SK-N-SH (cell line): ENCODE data around the gene C1orf50. TPM values are rescaled to one million over a fixed set of nuclear protein-coding genes. Genes with fewer than 3 reads are reported as not detected.
A peak's percentile ranks its signal among the peaks of the same experiment; 100 is the strongest.

Experiments used
- CTCF ChIA-PET: fragments of 300-600, 350-600 bp; formaldehyde crosslinking; extraction: SDS; loops from one replicate; lab custom pipeline; 2021; lab: Yijun Ruan, JAX
- POLR2A ChIA-PET: fragments of 350-600 bp; sonication (Branson Sonifier 250); formaldehyde crosslinking; extraction: SDS; loops from one replicate; lab custom pipeline; 2020; ENCODE audit warnings: antibody characterized with exemption, inconsistent platforms; lab: Yijun Ruan, JAX
- DNase-seq: peaks from one replicate; pipeline ENCODE4 v3.0.0; 2012
- H2AFZ ChIP-seq: fragments of 200-600 bp; sonication (generic); 2 replicates; pipeline ENCODE4 v1.8.1; 2016; ENCODE audit warnings: antibody characterized with exemption, mild to moderate bottlenecking, low read depth
- H3F3A ChIP-seq: fragments of 200-600 bp; sonication (generic); replicated peaks from 2 replicates; pipeline ENCODE3; 2016; ENCODE audit warnings: antibody characterized with exemption, mild to moderate bottlenecking; ENCODE audit not compliant: insufficient read depth
- H3K27ac ChIP-seq, 2 experiments: fragments of 200-500 bp in 1 of 2; fragments of 200-600 bp in 1 of 2; sonication (Bioruptor generic) in 1 of 2; sonication (generic), shearing (Covaris generic) in 1 of 2; 2 replicates each; pipeline versions ENCODE4 v1.5.1 to v1.6.1; 2014 to 2016; ENCODE audit warnings: low read depth in 2 of 2, inconsistent platforms in 1 of 2, low read length in 1 of 2, mild to moderate bottlenecking in 1 of 2, mixed read lengths in 1 of 2
- H3K27me3 ChIP-seq: fragments of 200-600 bp; sonication (generic), shearing (Covaris generic); 2 replicates; pipeline ENCODE4 v1.6.1; 2016; ENCODE audit warnings: mixed run types; ENCODE audit not compliant: insufficient read depth
- H3K36me3 ChIP-seq, 2 experiments: fragments of 200-500 bp in 1 of 2; fragments of 200-600 bp in 1 of 2; sonication (Bioruptor generic) in 1 of 2; sonication (generic) in 1 of 2; replicated peaks in 1 of 2; 2 replicates each; pipeline versions ENCODE3 to v1.5.1; 2014 to 2016; ENCODE audit warnings: low read length in 1 of 2, mild to moderate bottlenecking in 1 of 2; ENCODE audit not compliant: insufficient read depth in 2 of 2, control insufficient read depth in 1 of 2
- H3K4me1 ChIP-seq, 2 experiments: fragments of 200-500 bp in 1 of 2; fragments of 200-600 bp in 1 of 2; sonication (Bioruptor generic) in 1 of 2; sonication (generic), shearing (Covaris generic) in 1 of 2; 2 replicates each; pipeline versions ENCODE4 v1.5.1 to v1.6.1; 2014 to 2016; ENCODE audit warnings: low read depth in 1 of 2, low read length in 1 of 2, mixed run types in 1 of 2; ENCODE audit not compliant: insufficient read depth in 2 of 2, control insufficient read depth in 1 of 2
- H3K4me2 ChIP-seq: fragments of 200-600 bp; sonication (generic), shearing (Covaris generic); 2 replicates; pipeline ENCODE4 v1.6.1; 2017; ENCODE audit warnings: mixed run types
- H3K4me3 ChIP-seq, 2 experiments: fragments of 200-500 bp in 1 of 2; fragments of 200-600 bp in 1 of 2; sonication (Bioruptor generic) in 1 of 2; sonication (generic), shearing (Covaris generic) in 1 of 2; 2 replicates each; pipeline versions ENCODE4 v1.5.1 to v1.8.1; 2014 to 2016; ENCODE audit warnings: low read depth in 2 of 2, inconsistent platforms in 1 of 2, low read length in 1 of 2, mild to moderate bottlenecking in 1 of 2, mixed read lengths in 1 of 2, moderate library complexity in 1 of 2
- H3K79me2 ChIP-seq: fragments of 200-600 bp; sonication (generic); 2 replicates; pipeline ENCODE4 v1.8.1; 2017; ENCODE audit warnings: mild to moderate bottlenecking; ENCODE audit not compliant: insufficient read depth
- H3K9ac ChIP-seq: fragments of 200-600 bp; sonication (generic); 2 replicates; pipeline ENCODE4 v1.6.1; 2017; ENCODE audit warnings: mixed run types
- H3K9me2 ChIP-seq: fragments of 200-600 bp; sonication (generic); 2 replicates; pipeline ENCODE4 v1.6.1; 2017; ENCODE audit warnings: mixed run types
- H3K9me3 ChIP-seq: fragments of 200-600 bp; sonication (generic); 2 replicates; pipeline ENCODE4 v1.6.1; 2017; ENCODE audit warnings: mixed run types, mild to moderate bottlenecking, moderate library complexity
- H4K20me1 ChIP-seq: fragments of 200-600 bp; sonication (generic); 2 replicates; pipeline ENCODE4 v1.6.1; 2017; ENCODE audit warnings: mild to moderate bottlenecking, mixed run types; ENCODE audit not compliant: insufficient read depth
- CHD2 ChIP-seq: fragments of 150-350 bp; IDR thresholded peaks from 2 replicates; pipeline ENCODE4 v1.6.1; 2018; ENCODE audit warnings: low read length; ENCODE audit not compliant: partially characterized antibody
- CTCF ChIP-seq: fragments of 200-600 bp; sonication (generic); IDR thresholded peaks from 2 replicates; pipeline ENCODE4 v1.6.1; 2017; ENCODE audit warnings: antibody characterized with exemption, mild to moderate bottlenecking, moderate library complexity
- ELF1 ChIP-seq: IDR thresholded peaks from 2 replicates; pipeline ENCODE4 v1.4.0; 2012
- EZH2phosphoT487 ChIP-seq: fragments of 200-600 bp; sonication (generic); IDR thresholded peaks from 2 replicates; pipeline ENCODE4 v1.6.1; 2017; ENCODE audit warnings: low read depth, mixed run types, mild to moderate bottlenecking, antibody characterized with exemption, moderate library complexity, borderline replicate concordance
- FOXJ3 ChIP-seq: sonication (generic); formaldehyde crosslinking; IDR thresholded peaks from 2 replicates; pipeline ENCODE4 v1.5.1; 2020; ENCODE audit warnings: mild to moderate bottlenecking, missing genetic modification reagents
- FOXM1 ChIP-seq: IDR thresholded peaks from 2 replicates; pipeline ENCODE4 v1.4.0; 2012; ENCODE audit warnings: low read depth, mild to moderate bottlenecking
- GABPA ChIP-seq: IDR thresholded peaks from 2 replicates; pipeline ENCODE4 v1.4.0; 2012; ENCODE audit warnings: low read depth, mild to moderate bottlenecking
- GATA2 ChIP-seq: sonication (generic); formaldehyde crosslinking; IDR thresholded peaks from 2 replicates; pipeline ENCODE4 v1.5.0; 2020; ENCODE audit warnings: mild to moderate bottlenecking, missing genetic modification reagents
- IRF3 ChIP-seq: fragments of 150-350 bp; IDR thresholded peaks from 2 replicates; pipeline ENCODE4 v1.6.1; 2016; ENCODE audit warnings: mild to moderate bottlenecking, low read depth, low read length
- JUND ChIP-seq: IDR thresholded peaks from 2 replicates; pipeline ENCODE4 v1.4.0; 2012
- NRF1 ChIP-seq: IDR thresholded peaks from 2 replicates; pipeline ENCODE4 v1.6.1; 2012; ENCODE audit warnings: low read depth, mild to moderate bottlenecking, low read length
- POLR2AphosphoS5 ChIP-seq: IDR thresholded peaks from 2 replicates; pipeline ENCODE4 v1.6.1; 2012; ENCODE audit warnings: low read depth, low read length
- RFX5 ChIP-seq: IDR thresholded peaks from 2 replicates; pipeline ENCODE4 v1.6.1; 2012; ENCODE audit warnings: mild to moderate bottlenecking, improper control_type of control experiment, low read length
- SIN3A ChIP-seq: IDR thresholded peaks from 2 replicates; pipeline ENCODE4 v1.6.1; 2012; ENCODE audit warnings: low read depth, mild to moderate bottlenecking, low read length, moderate library complexity, borderline replicate concordance
- SMC3 ChIP-seq: IDR thresholded peaks from 2 replicates; pipeline ENCODE4 v1.6.1; 2012; ENCODE audit warnings: low read depth, low read length, improper control_type of control experiment
- TAF1 ChIP-seq: IDR thresholded peaks from 2 replicates; pipeline ENCODE4 v1.6.1; 2012; ENCODE audit warnings: low read depth, mild to moderate bottlenecking, low read length, moderate library complexity, borderline replicate concordance
- TCF12 ChIP-seq: IDR thresholded peaks from 2 replicates; pipeline ENCODE4 v1.4.0; 2012
- TEAD4 ChIP-seq: IDR thresholded peaks from 2 replicates; pipeline ENCODE4 v1.4.0; 2012; ENCODE audit warnings: mild to moderate bottlenecking, borderline replicate concordance; ENCODE audit not compliant: insufficient read depth
- YY1 ChIP-seq: IDR thresholded peaks from 2 replicates; pipeline ENCODE4 v1.4.0; 2012; ENCODE audit warnings: low read depth, mild to moderate bottlenecking
- WGBS: methylation state at CpG from one replicate; pipeline ENCODE4 v1.1.6; 2017; ENCODE audit warnings: low lambda C conversion rate; 5-methylcytosine and 5-hydroxymethylcytosine counted together
- polyA plus RNA-seq, 3 experiments: library from polyadenylated mRNA; depleted of rRNA; stranded (reverse); fragments of >200 nt; gene quantifications; 2 replicates each; pipeline ENCODE4 v1.2.3, GENCODE V29; 2012
- TF ChIP-seq, protein P1 (sequence below): fragments of 150-350 bp; IDR thresholded peaks from 2 replicates; pipeline ENCODE4 v1.6.1; 2017; ENCODE audit warnings: antibody characterized with exemption, low read length, low read depth, borderline replicate concordance
- TF ChIP-seq, protein P2 (sequence below): IDR thresholded peaks from 2 replicates; pipeline ENCODE4 v1.4.0; 2012; ENCODE audit warnings: low read depth
- TF ChIP-seq, protein P3 (sequence below): IDR thresholded peaks from 2 replicates; pipeline ENCODE4 v1.4.0; 2012; ENCODE audit warnings: low read depth, borderline replicate concordance

Gene C1orf50
- polyA plus RNA-seq, 1 of the 3 experiments (the other 2 are of a cell fraction): 2.6 TPM

DNA sequence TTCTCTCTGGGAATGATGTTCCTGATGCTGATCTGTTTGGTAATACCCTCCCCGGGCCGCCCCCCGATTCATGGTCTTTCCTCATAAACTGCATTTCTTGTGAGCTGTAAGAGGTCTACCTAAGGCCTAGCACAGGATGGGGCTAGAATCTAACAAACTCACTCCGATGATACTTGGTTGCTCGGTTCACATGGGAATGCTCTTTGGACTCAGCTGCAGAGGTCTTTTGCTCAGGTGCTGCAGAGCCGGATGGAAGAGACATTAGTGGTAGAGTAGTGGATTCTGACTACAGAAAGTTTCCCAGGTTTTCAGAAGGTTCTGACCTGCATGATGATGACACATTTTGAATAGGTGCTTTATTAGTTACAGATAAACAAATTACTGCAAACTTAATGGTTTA is 9.5 kb downstream of the C1orf50 start:
- H3K79me2 ChIP-seq: peaks cover 14% of the 10 kb centered on the region; the same call in 1 of the 2 replicates
- WGBS: 92% methylated on average over 6 of the region's 6 CpGs
- H3K36me3 ChIP-seq: peaks cover 52% of the 10 kb centered on the region in 2 experiments
- no peak overlapping the region for H3K4me2 ChIP-seq
- H3K4me3 ChIP-seq: no peak overlapping the region
- H2AFZ ChIP-seq: no peak overlapping the region
- H3K9me2 ChIP-seq: no peaks in the 10 kb centered on the region
- no peaks in the 10 kb centered on the region for H3K27me3 ChIP-seq
- TF ChIP-seq TCF12 (no peak), IRF3 (no peak), TAF1 (no peak), GABPA (no peak), YY1 (no peak), POLR2AphosphoS5 (no peak), SMC3 (no peak), RFX5 (no peak), NRF1 (no peak), ELF1 (no peak), EZH2phosphoT487 (no peak), FOXJ3 (CRISPR knock-in tag) (no peak)
- TF ChIP-seq, protein P1, sequence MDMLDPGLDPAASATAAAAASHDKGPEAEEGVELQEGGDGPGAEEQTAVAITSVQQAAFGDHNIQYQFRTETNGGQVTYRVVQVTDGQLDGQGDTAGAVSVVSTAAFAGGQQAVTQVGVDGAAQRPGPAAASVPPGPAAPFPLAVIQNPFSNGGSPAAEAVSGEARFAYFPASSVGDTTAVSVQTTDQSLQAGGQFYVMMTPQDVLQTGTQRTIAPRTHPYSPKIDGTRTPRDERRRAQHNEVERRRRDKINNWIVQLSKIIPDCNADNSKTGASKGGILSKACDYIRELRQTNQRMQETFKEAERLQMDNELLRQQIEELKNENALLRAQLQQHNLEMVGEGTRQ: no peak
- TF ChIP-seq, protein P2, sequence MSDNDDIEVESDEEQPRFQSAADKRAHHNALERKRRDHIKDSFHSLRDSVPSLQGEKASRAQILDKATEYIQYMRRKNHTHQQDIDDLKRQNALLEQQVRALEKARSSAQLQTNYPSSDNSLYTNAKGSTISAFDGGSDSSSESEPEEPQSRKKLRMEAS: no peak
- POLR2A ChIA-PET: no interaction called here
- no peaks in the 10 kb centered on the region for H4K20me1 ChIP-seq
- no peak for DNase-seq
- no peaks in the 10 kb centered on the region for H3K4me1 ChIP-seq
- no peak overlapping the region for H3K9ac ChIP-seq
- no peak overlapping the region for H3K27ac ChIP-seq
- H3K9me3 ChIP-seq: no peaks in the 10 kb centered on the region
- CTCF ChIA-PET: interaction anchor here (1.1 to 4.9 kb wide), 8 partner anchors 11 to 296 kb away, joined by 4 to 118 read pairs (median 25); partner anchors contain the start of genes C1orf50 and P3H1
- no peaks in the 10 kb centered on the region for H3F3A ChIP-seq

GRCh38 chr1:42777852-42778251 is 10.8 kb downstream of the C1orf50 start:
- no peak overlapping the region for H2AFZ ChIP-seq
- ChIA-PET POLR2A (interaction anchor here (0.5 kb wide), 1 partner anchor 57 kb away, joined by 3 read pairs; no protein-coding TSS in a partner anchor), CTCF (interaction anchor here (0.5 to 4.9 kb wide), 32 partner anchors 9 to 307 kb away, joined by 3 to 118 read pairs (median 4); partner anchors contain the start of genes C1orf50, P3H1 and ZNF691)
- H3K9me3 ChIP-seq: no peaks in the 10 kb centered on the region
- no peak overlapping the region for H3K27ac ChIP-seq
- H3K36me3 ChIP-seq: peaks cover 54 to 55% of the 10 kb centered on the region in 2 experiments
- no peaks in the 10 kb centered on the region for H4K20me1 ChIP-seq
- H3K27me3 ChIP-seq: no peaks in the 10 kb centered on the region
- no peaks in the 10 kb centered on the region for H3K9me2 ChIP-seq
- no peaks in the 10 kb centered on the region for H3K4me1 ChIP-seq
- DNase-seq: peak; percentile 75
- H3K79me2 ChIP-seq: peaks cover 2% of the 10 kb centered on the region; the same call in 1 of the 2 replicates
- no peak overlapping the region for H3K4me2 ChIP-seq
- H3F3A ChIP-seq: no peaks in the 10 kb centered on the region
- no peak overlapping the region for H3K4me3 ChIP-seq
- H3K9ac ChIP-seq: no peak overlapping the region
- TF ChIP-seq SIN3A (no peak), TAF1 (no peak), TEAD4 (no peak), GATA2 (CRISPR knock-in tag) (no peak), CHD2 (no peak), SMC3 (peak; percentile 79), FOXM1 (no peak), RFX5 (no peak), EZH2phosphoT487 (no peak), JUND (no peak), CTCF (peak; percentile 73), POLR2AphosphoS5 (no peak), NRF1 (no peak)
- TF ChIP-seq, protein P1: no peak
- TF ChIP-seq, protein P3, sequence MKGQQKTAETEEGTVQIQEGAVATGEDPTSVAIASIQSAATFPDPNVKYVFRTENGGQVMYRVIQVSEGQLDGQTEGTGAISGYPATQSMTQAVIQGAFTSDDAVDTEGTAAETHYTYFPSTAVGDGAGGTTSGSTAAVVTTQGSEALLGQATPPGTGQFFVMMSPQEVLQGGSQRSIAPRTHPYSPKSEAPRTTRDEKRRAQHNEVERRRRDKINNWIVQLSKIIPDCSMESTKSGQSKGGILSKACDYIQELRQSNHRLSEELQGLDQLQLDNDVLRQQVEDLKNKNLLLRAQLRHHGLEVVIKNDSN: no peak
